Lung (tissue), 12 donors: Measurements from ENCODE around the gene NUDT16. TPM values are rescaled to one million over a fixed set of nuclear protein-coding genes. Genes with fewer than 3 reads are reported as not detected.
"Not testable (repeated sequence)": the region's sequence is repeated elsewhere in the genome, so short reads cannot be mapped to it uniquely, and the experiment has no call there.

ENCODE experiments used
- ATAC-seq: fragments of 200-7000 bp; cut with Tn5 transposase; one replicate; pipeline ENCODE4 v1.9.1; 2020; ENCODE audit warnings: moderate number of reproducible peaks; ENCODE audit not compliant: insufficient read depth, low FRiP score
- DNase-seq, 3 donors: peaks; one replicate each; pipeline ENCODE4 v3.0.0-alpha.2; 2013 to 2017
- H3K27ac ChIP-seq, 2 donors: one replicate each; pipeline ENCODE4 v1.5.1; 2013; ENCODE audit warnings: mild to moderate bottlenecking in 2 of 2, moderate library complexity in 2 of 2, control low read depth in 1 of 2, inconsistent platforms in 1 of 2, low read depth in 1 of 2, low read length in 1 of 2
- H3K27me3 ChIP-seq, 3 donors: one replicate each; pipeline ENCODE4 v1.5.1; 2013; ENCODE audit warnings: low read length in 2 of 3; ENCODE audit not compliant: control insufficient read depth in 3 of 3, insufficient read depth in 3 of 3
- H3K36me3 ChIP-seq, 4 donors: one replicate each; pipeline ENCODE4 v1.5.1; 2013; ENCODE audit warnings: low read length in 4 of 4, mild to moderate bottlenecking in 1 of 4, moderate library complexity in 1 of 4; ENCODE audit not compliant: control insufficient read depth in 4 of 4, insufficient read depth in 4 of 4
- H3K4me1 ChIP-seq, 5 donors: one replicate each; pipeline ENCODE4 v1.5.1; 2013; ENCODE audit warnings: low read length in 5 of 5, mild to moderate bottlenecking in 2 of 5, moderate library complexity in 1 of 5; ENCODE audit not compliant: control insufficient read depth in 5 of 5, insufficient read depth in 5 of 5
- H3K4me3 ChIP-seq: one replicate; pipeline ENCODE4 v1.5.1; 2013; ENCODE audit warnings: mild to moderate bottlenecking, control low read depth, moderate library complexity
- H3K9ac ChIP-seq, 2 donors: one replicate each; pipeline ENCODE4 v1.5.1; 2013; ENCODE audit warnings: low read length in 2 of 2, control low read depth in 1 of 2; ENCODE audit not compliant: insufficient read depth in 1 of 2
- H3K9me3 ChIP-seq, 4 donors: one replicate each; pipeline ENCODE4 v1.5.1; 2013; ENCODE audit warnings: low read length in 3 of 4, mild to moderate bottlenecking in 1 of 4, moderate library complexity in 1 of 4; ENCODE audit not compliant: control insufficient read depth in 4 of 4, insufficient read depth in 3 of 4
- WGBS, 2 donors: extraction: QIAGEN DNeasy Blood & Tissue Kit; methylation state at CpG; one replicate each; pipeline ENCODE4 v1.1.7; 2013; 5-methylcytosine and 5-hydroxymethylcytosine counted together
- polyA plus RNA-seq, 2 donors: library from polyadenylated mRNA; stranded (reverse); fragments of 200-250 nt; gene quantifications; one replicate each; pipeline ENCODE4 v1.2.1, GENCODE V29; 2013
- total RNA-seq, 2 donors: library from RNA; depleted of rRNA in 1 of 2; stranded (reverse); fragments of >200 nt in 1 of 2; gene quantifications; one replicate each; pipeline ENCODE4 v1.2.1, GENCODE V29; 2014 to 2021
- TF ChIP-seq, protein P1 (sequence below): IDR thresholded peaks from 2 replicates; pipeline ENCODE4 v1.5.1; 2012; ENCODE audit warnings: mild to moderate bottlenecking; ENCODE audit errors: control extremely low read depth, extremely low read depth
- donor health status: control.
- donor health status: control.
- donor health status: Bipolar disorder and iron deficiency.
- donor health status: healthy.
- donor health status: DM: yes; HTN: yes; CAD: no.

Gene NUDT16
- total and polyA plus RNA-seq, 4 donors, result 19.9 to 67.9 (median 50.8) TPM

DNA sequence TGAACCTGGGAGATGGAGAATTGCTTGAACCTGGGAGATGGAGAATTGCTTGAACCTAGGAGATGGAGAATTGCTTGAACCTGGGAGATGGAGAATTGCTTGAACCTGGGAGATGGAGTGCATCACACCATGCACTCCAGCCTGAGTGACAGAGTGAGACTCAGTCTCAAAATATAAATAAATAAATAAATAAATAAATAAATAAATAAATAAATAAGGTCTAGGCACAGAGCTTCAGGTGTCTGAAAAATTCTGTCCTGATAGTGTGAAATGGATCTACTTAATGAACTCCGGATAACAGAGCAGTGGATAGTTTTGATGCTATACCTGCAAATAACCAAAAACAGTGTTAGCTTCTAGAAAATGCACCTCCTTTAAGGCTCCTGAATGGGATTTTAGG is 24.3 kb upstream of the NUDT16 start:
- DNase-seq, result no peak
- TF ChIP-seq, protein P1, sequence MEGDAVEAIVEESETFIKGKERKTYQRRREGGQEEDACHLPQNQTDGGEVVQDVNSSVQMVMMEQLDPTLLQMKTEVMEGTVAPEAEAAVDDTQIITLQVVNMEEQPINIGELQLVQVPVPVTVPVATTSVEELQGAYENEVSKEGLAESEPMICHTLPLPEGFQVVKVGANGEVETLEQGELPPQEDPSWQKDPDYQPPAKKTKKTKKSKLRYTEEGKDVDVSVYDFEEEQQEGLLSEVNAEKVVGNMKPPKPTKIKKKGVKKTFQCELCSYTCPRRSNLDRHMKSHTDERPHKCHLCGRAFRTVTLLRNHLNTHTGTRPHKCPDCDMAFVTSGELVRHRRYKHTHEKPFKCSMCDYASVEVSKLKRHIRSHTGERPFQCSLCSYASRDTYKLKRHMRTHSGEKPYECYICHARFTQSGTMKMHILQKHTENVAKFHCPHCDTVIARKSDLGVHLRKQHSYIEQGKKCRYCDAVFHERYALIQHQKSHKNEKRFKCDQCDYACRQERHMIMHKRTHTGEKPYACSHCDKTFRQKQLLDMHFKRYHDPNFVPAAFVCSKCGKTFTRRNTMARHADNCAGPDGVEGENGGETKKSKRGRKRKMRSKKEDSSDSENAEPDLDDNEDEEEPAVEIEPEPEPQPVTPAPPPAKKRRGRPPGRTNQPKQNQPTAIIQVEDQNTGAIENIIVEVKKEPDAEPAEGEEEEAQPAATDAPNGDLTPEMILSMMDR, result no peak
- H3K27ac ChIP-seq, result no peak overlapping the region
- H3K4me1 ChIP-seq, result peaks cover 0 to 9% (median 7%) of the 10 kb centered on the region in 5 donors
- peaks cover 0 to 2% (median 0%) of the 10 kb centered on the region in 4 donors for H3K9me3 ChIP-seq
- H3K36me3 ChIP-seq, result no peaks in the 10 kb centered on the region
- H3K9ac ChIP-seq, result no peak overlapping the region
- H3K27me3 ChIP-seq, result peaks cover 0 to 2% (median 0%) of the 10 kb centered on the region in 3 donors
- 97 to 100% methylated on average over 1 of the region's 1 CpG for WGBS, 2 donors
- ATAC-seq, result no peak
- H3K4me3 ChIP-seq, result no peak overlapping the region

DNA sequence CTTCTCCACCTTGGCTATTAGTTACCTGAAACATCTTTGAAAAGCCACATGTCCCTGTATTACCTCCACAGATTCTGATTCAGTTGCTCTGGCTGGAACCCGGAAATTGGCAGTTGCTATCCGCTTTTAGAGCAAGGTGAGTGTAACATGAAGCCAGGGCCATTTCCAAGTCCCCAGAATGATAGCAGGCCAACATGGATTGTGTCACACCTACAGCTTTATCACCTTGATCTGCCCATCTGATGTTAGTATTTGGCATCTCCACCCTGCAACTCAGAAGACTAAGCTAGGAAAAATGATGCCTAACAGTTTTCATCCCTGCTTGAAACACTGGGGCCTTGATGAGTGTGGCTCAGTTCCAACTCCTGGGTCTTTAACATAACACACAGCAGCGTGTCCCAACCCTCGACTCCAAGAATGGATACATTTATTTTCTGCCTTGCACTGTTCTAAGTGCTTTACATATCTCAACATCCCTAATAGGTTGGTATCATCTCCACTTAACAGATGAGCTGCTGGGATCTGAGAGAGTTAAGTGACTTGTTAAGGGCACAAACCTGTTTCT is 21.3 kb upstream of the NUDT16 start:
- DNase-seq (peak in 2 of 3 donors; percentile 51 to 59), ATAC-seq (no peak)
- Histone ChIP-seq H3K36me3 (no peaks in the 10 kb centered on the region), H3K9ac (no peak overlapping the region), H3K27me3 (peaks cover 0 to 10% (median 0%) of the 10 kb centered on the region in 3 donors), H3K4me3 (no peak overlapping the region), H3K9me3 (peaks cover 0 to 2% (median 0%) of the 10 kb centered on the region in 4 donors), H3K27ac (no peak overlapping the region), H3K4me1 (peaks cover 0 to 15% (median 11%) of the 10 kb centered on the region in 5 donors)
- WGBS, 2 donors, result 80 to 89% methylated on average over 4 of the region's 4 CpGs
- TF ChIP-seq, protein P1, result no peak

DNA sequence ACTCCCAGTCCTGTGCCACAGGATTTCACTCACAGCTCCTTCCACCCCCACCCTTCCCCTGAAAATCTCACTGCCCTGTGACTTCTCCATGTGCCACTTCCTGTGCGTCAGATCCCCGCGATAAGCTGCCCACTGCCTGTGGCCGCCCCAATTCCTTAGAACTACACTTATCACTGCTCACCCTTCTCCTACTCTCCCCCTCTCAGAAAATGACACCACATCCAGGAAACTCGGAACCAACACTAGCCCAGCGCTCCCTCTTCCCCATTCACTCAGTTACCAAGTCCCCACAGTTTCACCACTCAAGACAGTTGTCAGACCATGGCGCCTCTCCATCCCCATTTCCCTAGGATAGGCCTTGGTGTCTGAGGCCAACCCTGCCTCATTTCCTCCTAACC is 20.5 kb upstream of the NUDT16 start:
- H3K4me1 ChIP-seq, result peaks cover 0 to 15% (median 11%) of the 10 kb centered on the region in 5 donors
- ATAC-seq, result peak; percentile 21
- not testable (repeated sequence) for H3K36me3 ChIP-seq, H3K27me3 ChIP-seq, H3K9me3 ChIP-seq, H3K4me3 ChIP-seq, DNase-seq, H3K9ac ChIP-seq
- H3K27ac ChIP-seq, result peak overlapping the region in 1 of 2 donors; percentile 94
- 35 to 61% methylated on average over 6 to 7 of the region's 7 CpGs for WGBS, 2 donors

DNA sequence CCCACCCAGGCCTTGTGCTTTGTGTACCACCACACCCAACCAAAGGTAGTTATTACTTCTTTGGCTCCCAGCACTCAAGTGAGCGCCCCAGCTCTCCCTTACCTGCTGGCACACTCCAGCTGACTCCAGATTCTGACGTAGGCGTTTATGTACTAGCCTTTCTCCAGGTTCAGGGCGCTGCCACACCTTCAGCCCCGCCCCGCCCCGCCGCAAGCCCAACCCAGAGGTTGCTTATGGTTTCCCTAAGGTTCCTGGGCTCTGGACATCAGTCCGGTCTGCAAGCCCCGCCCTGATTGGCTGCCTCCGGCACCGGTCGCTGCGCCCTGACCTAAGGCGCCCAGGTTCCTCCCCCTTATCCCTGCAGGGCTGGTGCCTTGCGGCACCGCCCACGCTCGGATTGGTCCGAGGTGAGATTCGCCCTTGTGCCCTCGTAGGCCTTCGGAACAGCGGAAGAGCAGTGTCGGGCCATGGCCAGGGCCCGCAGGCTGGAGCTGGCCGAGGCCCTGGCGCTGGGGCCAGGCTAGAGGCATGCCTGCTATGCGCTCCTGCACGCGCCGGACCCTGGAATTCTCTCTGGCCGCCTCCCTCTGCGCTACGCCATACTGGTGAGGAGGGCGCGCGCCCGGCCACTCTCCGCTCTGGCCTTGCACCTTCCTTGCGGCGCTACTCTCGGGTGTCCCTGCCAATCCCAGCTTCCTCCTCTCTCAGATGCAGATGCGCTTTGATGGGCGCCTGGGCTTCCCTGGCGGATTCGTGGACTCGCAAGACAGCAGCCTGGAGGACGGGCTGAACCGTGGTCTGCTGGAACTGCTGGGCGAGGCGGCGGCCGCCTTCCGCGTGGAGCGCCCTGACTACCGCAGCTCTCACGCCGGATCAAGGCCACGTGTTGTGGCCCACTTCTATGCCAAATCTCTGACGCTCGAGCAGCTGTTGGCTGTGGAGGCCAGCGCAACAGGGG is 19.8 kb upstream of the NUDT16 start:
- TF ChIP-seq, protein P1, result no peak
- 7% methylated on average over 56 to 64 of the region's 64 CpGs for WGBS, 2 donors
- H3K9ac ChIP-seq, result peak overlapping the region; percentile 34 to 55
- H3K27me3 ChIP-seq, result peaks cover 0 to 10% (median 0%) of the 10 kb centered on the region in 3 donors
- no peaks in the 10 kb centered on the region for H3K36me3 ChIP-seq
- DNase-seq (peak; percentile 61 to 74 (median 71)), ATAC-seq (peak; percentile 96)
- H3K4me3 ChIP-seq, result peak overlapping the region; percentile 45
- H3K27ac ChIP-seq, result peak overlapping the region; percentile 83 to 94
- peaks cover 0 to 15% (median 11%) of the 10 kb centered on the region in 5 donors for H3K4me1 ChIP-seq
- H3K9me3 ChIP-seq, result peaks cover 0 to 2% (median 0%) of the 10 kb centered on the region in 4 donors
